GM12872 (cell line): ENCODE results near the gene GATA1.

Source experiments
- CTCF ChIP-seq: IDR thresholded peaks from 3 replicates; pipeline ENCODE4 v1.5.1; 2011; ENCODE audit warnings: low read depth, mild to moderate bottlenecking, low read length, moderate library complexity; ENCODE audit not compliant: insufficient read depth

Gene GATA1

GRCh38 chrX:48791063-48791820 lies 4.9 kb downstream of the GATA1 start:
- no peak for TF ChIP-seq CTCF

GRCh38 chrX:48792219-48792618 lies 5.8 kb downstream of the GATA1 start:
- TF ChIP-seq CTCF = no peak

GRCh38 chrX:48793935-48794334 lies 7.5 kb downstream of the GATA1 start:
- no peak for TF ChIP-seq CTCF

- no peak for TF ChIP-seq CTCF
Observed at GRCh38 chrX:48794340-48794910, 8.0 kb downstream of the GATA1 start.

- TF ChIP-seq CTCF = no peak
Observed at GRCh38 chrX:48794911-48795515, 8.6 kb downstream of the GATA1 start.

- no peak for TF ChIP-seq CTCF
Observed at GRCh38 chrX:48798318-48798717, 11.9 kb downstream of the GATA1 start.

GRCh38 chrX:48800574-48801279 lies 14.3 kb downstream of the GATA1 start:
- no peak for TF ChIP-seq CTCF
